Pulmonary artery endothelial cell (primary cell): ENCODE data around the gene SF3B3. TPM values are rescaled to one million over a fixed set of nuclear protein-coding genes. Genes with fewer than 3 reads are reported as not detected.
"Not testable (repeated sequence)": the region's sequence is repeated elsewhere in the genome, so short reads cannot be mapped to it uniquely, and the experiment has no call there.

Experiments used
- DNase-seq: peaks from one replicate; pipeline ENCODE4 v3.0.0-alpha.2; 2011; ENCODE audit warnings: low read depth, low spot score
- total RNA-seq: library from RNA; depleted of rRNA; stranded (reverse); fragments of >200 nt; gene quantifications from 2 replicates; pipeline ENCODE4 v1.2.3, GENCODE V29; 2014

SF3B3 gene
- total RNA-seq, 1 donor from 2014 or later, result 90.4 TPM

DNA sequence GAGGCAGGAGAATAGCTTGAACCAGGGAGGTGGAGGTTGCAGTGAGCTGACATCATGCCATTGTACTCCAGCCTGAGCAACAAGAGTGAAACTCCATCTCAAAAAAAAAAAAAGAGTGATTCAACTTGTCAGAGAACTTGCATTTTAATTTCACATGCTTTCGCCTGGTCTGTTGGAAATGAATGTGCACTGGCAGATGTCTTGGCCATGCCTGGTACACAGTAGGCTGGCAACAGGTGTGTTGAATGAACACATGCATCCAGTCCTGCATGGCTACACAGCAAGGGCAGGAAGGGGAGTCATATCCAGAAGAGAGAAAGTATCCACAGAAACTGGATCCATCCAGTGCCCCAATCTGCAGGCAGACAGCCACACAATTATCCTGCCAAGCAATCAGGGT lies 11.8 kb upstream of the SF3B3 start:
- no peak for DNase-seq

DNA sequence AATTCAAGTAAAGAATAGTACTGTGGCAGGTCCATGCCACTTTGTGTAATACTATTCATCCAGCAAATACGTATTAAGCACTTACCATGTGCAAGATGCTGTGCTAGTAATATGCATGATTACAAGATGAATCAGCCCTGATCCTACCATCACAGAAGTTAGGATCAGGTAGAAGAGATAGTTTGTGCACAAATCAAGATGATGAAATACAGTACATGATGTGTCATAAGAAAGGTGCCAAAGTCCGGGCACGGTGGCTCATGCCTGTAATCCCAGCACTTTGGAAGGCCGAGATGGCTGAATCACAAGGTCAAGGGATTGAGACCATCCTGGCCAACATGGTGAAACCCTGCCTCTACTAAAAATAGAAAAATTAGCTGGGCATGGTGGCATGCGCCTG lies 11.2 kb upstream of the SF3B3 start:
- no peak for DNase-seq

DNA sequence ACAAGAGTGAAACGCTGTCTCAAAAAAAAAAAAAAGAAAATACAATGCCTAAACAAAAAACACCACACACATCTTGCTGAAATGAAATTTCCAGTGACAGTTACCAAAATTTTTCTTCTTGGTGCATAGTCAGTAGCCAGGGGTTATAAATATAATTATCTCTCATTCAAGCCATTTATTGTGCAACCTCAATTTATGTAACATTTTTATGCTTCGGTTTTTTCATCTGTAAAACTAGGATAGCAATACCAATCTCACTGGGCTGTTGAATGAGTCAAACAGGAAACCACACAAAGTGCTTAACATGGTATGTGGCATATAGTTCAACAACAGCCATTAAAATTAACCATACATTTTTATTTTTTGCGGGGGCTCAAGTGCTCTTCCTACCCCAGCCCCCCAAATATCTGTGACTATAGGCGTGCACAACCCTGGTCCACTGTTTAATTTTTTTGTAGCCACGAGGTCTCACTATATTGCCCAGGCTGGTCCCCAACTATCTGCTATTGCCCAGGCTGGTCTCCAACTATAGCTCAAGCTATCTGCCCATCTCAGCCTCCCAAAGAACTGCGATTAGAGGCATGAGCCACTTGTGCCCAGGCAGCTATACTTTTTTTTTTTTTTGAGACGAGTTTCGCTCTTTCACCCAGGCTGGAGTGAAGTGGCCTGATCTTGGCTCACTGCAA lies 2.9 kb upstream of the SF3B3 start:
- DNase-seq, result no peak

DNA sequence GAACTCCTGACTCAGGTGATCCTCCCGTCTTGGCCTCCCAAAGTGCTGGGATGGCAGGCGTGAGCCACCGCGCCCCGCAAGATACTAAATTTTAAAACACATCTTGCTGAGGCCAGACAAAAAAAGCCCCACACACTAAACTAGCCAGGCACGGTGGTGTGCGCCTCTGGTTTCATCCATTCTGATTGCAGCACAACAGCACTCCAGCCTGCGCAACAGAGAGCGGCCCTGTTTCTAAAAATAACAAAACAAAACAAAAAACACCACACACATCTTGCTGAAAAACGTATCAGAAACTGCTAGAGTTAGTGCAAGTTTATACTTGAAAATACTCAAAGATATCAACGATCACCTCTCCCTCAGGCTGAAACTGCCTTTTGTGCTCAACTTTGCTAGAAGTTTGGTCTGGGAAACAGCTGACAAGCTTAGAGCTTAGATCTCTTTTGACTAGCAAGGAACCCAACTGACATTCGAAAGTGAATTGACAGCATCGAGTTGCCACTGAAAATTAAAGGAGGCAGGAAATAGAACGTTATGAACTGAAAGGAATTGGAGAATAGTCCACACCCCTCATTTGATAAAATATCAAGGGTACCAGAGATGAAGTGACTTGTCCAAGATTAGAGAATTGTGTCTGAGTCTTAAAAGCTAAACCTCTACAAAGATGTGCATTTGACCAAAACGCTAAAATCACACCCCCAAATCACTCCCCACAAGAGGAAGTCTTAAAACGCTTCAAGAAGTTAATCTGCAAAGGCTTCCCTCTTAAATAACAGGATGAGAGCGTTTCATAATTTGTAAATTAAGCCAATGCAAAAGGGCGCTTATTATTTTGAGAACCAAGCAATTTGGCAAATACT lies 1.2 kb upstream of the SF3B3 start:
- no peak for DNase-seq

DNA sequence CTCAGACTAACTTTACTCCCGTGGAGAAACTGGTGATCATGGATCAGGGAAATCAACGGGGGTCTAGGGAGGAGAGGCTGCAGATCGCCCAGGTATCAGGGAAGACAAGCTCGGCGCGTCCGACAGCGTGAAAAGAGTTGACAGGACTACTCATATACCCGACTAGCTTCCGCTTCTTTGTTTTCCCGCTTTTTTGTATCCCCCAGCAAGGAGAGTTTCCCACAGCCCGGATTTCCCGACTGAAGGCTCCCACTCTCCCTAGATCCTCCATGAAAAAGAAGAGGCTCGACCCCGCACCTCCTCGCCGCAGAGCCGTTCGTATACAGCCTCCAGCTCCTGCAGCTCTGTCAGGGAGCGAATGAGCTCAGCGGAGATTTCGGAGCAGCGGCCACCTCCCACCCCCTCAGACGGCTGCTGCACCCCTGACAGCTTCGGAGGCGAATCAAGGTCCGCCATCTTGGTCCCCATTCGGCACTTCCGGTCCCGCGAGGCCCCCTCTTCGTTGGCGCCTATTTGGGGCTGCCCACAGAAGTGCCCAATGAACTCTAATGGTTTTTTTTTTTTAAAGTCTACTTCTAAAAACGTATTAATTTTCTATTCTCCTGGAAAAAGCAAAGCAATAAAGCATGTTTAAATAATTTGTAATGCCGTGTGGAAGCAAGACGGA lies 407 bp upstream of the SF3B3 start, which contains the start of gene COG4:
Gene COG4, minus strand, starts transcription at position 479 of the 667 bp plus-strand sequence. Its CDS starts 11 bp downstream, at position 468.
- peak; percentile 44 for DNase-seq

DNA sequence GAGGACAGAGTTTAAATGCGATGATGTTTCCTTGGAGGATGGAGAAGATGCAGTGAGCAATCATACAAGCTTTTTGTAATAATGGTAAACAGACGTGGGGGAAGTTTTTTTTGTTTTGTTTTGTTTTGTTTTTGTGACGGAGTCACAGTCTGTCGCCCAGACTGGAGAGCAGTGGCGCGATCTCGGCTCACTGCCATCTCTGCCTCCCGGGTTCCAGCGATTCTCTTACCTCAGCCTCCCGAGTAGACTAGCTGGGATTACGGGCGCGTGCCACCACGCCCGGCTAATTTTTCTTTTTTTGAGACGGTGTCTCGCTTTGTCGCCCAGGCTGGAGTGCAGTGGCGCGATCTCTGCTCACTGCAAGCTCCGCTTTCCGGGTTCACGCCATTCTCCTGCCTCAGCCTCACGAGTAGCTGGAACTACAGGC lies 796 bp downstream of the SF3B3 start:
- not testable (repeated sequence) for DNase-seq

DNA sequence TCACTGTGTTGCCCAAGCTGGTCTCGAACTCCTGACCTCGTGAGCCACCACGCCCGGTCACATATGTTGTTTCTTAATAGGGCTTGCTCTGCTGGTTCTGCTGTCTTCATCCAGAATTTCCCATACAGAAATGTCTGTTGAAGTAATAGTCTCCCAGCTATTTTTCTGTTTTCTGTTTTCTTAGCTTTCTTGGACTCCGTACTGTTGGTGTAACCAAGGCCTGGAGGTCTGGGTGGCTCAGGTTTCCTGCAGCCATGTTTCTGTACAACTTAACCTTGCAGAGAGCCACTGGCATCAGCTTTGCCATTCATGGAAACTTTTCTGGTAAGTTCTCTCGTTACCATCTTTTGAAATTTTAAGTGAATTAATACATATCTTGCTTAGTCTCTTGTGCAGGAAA lies 2.8 kb downstream of the SF3B3 start:
- no peak for DNase-seq

DNA sequence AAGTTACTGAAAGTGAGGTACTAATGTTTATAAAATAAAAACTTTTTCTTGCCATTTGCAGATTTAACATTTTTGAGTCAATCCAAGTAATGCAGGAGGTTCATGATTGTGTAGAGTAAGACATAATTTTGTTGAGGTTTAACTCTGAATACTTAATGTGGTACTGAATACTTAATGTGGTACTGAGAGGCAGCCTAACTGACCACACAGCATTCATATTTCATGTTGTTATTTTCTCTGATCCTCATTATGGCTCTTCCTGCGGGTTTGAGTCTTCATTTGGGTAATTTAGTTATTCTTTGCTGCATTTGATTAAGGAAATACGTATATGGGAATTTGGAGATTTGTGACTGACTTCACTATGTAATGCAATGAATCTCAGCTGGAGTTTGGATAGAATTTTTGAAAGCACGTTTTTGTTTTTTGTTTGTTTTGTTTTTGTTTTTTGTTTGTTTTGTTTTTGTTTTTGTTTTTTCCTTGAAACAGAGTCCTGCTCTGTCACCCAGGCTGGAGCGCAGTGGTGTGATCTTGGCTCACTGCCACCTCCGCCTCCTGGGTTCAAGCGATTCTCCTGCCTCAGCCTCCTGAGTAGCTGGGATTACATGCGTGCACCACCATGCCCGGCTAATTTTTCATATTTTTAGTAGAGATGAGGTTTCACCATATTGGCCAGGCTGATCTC lies 3.8 kb downstream of the SF3B3 start:
- no peak for DNase-seq

DNA sequence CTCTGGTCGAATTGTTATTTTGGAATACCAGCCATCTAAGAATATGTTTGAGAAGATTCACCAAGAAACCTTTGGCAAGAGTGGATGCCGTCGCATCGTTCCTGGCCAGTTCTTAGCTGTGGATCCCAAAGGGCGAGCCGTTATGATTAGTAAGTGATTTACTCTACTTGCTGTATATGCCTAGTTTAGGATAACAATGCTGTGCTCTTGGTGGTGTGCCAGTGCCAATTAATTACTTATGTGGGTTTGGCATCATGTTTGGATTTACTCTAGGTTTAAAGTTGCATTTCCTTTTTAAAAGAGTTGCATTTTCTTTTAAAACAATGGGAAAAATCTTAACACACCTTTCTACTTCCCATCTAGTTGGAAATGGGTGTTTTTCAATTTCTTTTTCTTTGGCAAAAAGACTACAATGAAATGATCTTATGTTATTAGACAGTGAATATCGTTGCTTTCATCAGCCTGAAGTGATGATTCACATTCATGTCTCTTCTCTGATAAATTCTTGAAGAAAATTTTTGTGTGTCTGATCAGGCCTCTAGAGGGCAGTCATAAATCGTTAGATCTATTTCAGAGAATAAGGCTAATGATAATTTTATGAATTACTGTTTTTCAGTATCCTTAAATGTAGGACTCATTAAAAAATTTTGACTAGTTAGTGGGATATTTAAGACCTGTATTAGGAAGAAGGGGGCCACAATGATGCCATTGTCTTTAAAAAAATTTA lies 5.6 kb downstream of the SF3B3 start:
- no peak for DNase-seq

DNA sequence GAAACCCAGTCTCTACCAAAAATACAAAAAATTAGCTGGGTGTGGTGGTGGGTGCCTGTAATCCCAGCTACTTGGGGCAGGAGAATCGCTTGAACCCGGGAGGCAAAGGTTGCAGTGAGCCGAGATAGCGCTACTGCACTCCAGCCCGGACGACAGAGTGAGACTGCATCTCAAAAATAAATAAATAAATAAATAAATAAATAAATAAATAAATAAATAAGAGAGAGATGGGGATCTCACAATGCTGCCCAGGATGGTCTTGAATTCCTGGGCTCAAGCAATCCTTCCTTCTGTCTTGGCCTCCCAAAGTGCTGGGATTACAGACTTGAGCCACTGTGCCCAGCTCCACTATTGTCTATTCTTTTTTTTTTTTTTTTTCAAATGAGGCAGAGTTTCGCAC lies 6.3 kb downstream of the SF3B3 start:
- DNase-seq, result not testable (repeated sequence)

DNA sequence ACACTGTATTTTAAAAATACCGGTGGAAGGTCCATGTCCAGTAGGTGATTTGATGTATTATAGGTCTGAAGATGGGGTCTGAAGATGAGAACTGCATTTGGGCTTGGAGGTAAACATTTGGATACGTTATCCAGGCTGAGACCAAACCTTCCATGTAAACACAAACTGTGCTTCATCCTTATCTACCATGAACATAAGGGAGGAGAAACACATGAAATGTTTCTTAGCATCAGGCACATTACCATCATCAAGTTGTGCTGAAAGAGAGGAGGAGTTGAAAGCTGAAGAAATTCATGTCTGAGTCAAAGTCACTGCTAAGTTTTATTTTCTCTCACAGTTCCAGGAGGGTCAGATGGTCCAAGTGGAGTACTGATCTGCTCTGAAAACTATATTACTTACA lies 11.4 kb downstream of the SF3B3 start:
- no peak for DNase-seq

DNA sequence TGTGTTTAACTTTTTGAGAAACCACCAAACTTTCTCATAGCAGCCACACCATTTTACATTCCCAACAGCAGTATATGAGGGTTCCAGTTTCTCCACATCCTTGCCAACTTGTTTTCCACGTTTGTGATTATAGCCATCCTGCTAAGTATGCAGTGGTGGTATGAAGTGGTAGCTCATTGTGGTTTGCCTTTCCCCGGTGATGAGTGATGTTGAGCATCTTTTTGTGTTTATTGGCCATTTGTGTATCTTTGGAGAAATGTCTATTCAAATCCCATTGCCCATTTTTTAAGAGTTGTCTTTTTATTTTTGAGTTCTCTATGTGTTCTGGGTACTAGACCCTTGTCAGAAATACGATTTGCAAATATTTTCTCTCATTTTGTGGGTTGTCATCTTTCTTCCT lies 17.4 kb downstream of the SF3B3 start:
- no peak for DNase-seq

DNA sequence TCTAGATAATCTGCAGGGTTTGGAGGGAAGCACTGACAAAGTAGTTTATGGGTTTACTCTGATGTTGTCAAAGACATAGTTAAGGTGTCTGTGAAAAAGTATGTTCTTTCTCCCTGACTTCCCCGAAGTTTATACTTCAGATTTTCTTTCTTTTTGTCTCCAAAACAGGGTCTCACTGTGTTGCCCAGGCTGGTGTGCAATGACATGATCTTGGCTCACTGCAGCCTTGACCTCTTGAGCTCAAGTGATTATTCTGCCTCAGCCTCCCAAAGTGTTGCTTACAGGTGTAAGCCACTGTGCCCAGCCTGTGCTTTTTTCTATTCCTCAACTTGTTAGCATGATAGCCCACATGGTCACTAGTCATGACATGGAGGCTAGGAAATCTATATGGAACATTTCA lies 20.9 kb downstream of the SF3B3 start:
- no peak for DNase-seq

DNA sequence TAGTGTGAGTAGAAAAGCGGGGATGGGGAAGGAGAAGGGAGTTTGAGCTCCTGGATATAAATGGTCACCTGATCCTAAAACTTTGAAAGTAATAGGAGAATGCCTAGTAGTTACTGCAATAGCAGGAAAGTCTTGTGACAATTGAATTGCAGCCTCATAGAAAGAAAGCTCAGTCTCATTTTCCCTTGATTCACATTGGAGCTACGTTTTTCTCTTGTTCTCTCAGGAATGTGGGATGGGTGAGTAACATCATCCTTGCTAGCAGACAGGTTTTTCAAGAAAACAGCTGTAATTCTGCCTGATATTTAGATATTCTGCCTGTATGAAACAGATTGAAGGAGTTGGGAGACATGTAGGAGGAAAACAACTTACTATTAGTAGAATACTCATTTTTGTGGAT lies 25.3 kb downstream of the SF3B3 start:
- DNase-seq, result no peak

DNA sequence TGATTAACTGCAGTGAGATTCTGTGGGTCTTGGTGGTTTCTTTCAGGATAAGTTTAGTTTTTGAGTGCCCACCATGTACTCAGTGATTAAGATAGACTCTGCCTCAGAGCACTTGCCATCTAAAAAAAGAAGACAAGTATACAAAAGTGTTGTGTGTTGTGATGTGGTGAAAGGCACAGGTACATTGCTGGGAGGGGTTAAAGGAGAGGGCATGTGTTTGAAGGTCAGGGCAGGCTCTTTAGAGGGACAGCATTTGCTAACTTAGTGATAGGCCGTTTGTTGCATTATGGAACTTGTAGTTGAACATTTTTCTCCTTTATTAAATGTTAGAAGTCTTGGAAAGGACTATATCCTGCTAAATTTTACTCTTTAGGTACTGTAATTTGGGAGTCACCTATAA lies 26.5 kb downstream of the SF3B3 start:
- no peak for DNase-seq

DNA sequence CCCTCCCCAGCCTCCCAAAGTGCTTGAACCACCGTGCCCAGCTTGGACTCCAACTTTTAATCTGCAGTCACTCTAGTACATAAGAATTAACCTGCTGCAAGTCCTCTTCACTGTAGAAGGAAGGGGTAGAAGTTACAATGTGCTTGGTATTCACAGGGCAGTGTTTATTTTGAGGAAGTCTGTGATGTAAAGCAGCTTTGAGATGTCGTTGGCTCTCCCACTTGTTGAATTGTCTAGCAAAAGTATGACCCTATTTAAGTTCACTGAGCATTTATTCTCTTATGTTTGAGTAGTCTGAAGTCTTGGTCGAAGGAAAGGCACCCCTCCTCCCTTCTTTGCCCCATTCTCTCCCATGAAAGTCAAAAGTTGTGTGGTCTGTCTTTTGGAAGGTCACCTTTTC lies 28.2 kb downstream of the SF3B3 start:
- DNase-seq, result no peak

DNA sequence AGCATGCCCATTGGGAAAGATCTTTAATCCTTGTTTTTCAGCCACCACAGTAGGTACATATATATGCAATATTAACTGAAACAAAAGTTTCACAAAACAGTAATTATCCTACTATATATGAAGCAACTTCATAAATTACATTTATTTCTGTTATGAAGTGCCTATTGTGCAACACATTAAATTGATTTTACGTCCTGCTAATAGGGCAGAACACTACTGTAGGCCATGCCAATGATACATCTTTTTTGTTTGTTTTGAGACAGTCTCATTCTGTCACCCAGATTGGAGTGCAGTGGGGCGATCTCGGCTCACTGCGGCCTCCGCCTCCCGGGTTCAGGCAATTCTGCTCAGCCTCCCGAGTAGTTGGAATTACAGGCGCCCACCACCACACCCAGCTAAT lies 29.1 kb downstream of the SF3B3 start:
- no peak for DNase-seq

DNA sequence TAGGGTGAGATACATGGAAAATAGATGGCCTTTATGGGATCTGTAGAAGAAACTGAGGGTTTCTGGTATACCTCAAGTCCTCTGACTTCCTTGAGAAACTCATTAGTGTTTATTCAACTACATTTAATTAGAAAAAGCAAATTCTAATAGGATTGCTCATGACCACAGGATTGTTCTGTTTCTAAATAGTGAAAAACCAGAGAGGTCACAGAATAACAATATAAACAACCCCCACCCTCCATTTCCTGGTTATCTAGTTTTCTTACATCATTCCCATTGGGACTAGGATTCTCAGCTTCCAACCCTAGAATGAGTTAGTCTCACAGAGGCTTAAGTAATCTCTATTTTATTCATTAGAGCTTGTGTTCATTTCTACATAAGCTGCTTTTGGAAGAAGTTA lies 30.0 kb downstream of the SF3B3 start:
- no peak for DNase-seq

DNA sequence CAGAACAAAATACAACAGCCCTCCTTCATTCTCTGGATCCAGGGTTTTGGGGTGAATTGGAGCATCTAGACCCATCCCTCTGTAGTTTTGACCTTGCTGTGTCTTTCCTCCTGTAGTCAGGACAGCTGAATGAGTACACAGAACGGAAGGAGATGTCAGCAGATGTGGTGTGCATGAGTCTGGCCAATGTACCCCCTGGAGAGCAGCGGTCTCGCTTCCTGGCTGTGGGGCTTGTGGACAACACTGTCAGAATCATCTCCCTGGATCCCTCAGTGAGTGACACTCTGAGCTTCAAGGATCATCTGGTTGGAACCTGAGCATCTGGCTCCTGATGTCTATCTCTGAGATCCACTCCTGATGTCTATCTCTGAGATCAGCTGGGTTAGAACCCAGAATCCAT lies 32.4 kb downstream of the SF3B3 start:
- DNase-seq, result no peak

DNA sequence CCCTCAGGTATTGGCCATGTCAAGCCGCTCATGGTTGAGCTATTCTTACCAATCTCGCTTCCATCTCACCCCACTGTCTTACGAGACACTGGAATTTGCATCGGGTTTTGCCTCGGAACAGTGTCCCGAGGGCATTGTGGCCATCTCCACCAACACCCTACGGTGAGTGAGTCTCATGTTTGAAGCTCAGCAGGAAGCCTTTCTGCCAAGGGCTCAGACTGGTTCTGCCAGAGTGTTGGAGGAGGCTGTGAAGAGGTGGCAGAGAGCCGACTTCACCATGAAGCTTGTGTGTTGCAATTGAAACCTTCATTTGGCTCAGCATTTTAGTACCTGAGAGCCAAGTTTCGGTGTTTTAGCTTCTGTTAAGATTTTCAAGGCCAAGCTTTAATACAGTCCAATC lies 38.0 kb downstream of the SF3B3 start:
- no peak for DNase-seq

DNA sequence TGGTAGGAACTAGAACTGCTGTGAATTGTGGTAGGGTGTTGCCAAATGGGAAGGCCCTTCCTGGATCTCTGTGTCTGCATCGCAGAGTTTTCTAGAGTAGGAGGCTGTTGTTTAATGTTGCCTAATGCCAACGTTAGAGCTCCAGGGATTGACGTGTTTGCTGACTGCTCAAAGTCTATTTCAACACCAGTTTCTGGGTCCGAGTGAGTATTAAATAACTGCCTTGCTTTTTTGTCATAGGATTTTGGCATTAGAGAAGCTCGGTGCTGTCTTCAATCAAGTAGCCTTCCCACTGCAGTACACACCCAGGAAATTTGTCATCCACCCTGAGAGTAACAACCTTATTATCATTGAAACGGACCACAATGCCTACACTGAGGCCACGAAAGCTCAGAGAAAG lies 40.0 kb downstream of the SF3B3 start:
- no peak for DNase-seq
